Renal cortical epithelial cell (primary cell): ENCODE results near the gene EFNA2. TPM values are rescaled to one million over a fixed set of nuclear protein-coding genes. Genes with fewer than 3 reads are reported as not detected.
"Not testable (repeated sequence)": the region's sequence is repeated elsewhere in the genome, so short reads cannot be mapped to it uniquely, and the experiment has no call there.

ENCODE experiments used
- DNase-seq: peaks from one replicate; pipeline ENCODE4 v3.0.0-alpha.2; 2011; ENCODE audit warnings: low read depth
- total RNA-seq: library from RNA; depleted of rRNA; stranded (reverse); fragments of >200 nt; gene quantifications from 2 replicates; pipeline ENCODE4 v1.2.3, GENCODE V29; 2014

The EFNA2 gene
- total RNA-seq, 1 donor from 2014 or later: 0.10 TPM

- no peak for DNase-seq
Observed at GRCh38 chr19:1318678-1319471, 33.2 kb downstream of the EFNA2 start.

- not testable (repeated sequence) for DNase-seq
Observed at GRCh38 chr19:1320282-1320650, 34.6 kb downstream of the EFNA2 start.

GRCh38 chr19:1321539-1321938 is 35.9 kb downstream of the EFNA2 start:
- DNase-seq: no peak

- DNase-seq: no peak
Observed at GRCh38 chr19:1322198-1322981, 36.7 kb downstream of the EFNA2 start.

- no peak for DNase-seq
Observed at GRCh38 chr19:1324249-1324805, 38.7 kb downstream of the EFNA2 start.

- peak; percentile 9 for DNase-seq
Observed at GRCh38 chr19:1324806-1325567, 39.3 kb downstream of the EFNA2 start.

- DNase-seq: no peak
Observed at GRCh38 chr19:1325568-1326294, 40.1 kb downstream of the EFNA2 start.

GRCh38 chr19:1327125-1327524 is 41.5 kb downstream of the EFNA2 start:
- DNase-seq: no peak

- not testable (repeated sequence) for DNase-seq
Observed at GRCh38 chr19:1332208-1332607, 46.5 kb downstream of the EFNA2 start.

GRCh38 chr19:1336079-1336684 is 50.5 kb downstream of the EFNA2 start:
- DNase-seq: no peak

- no peak for DNase-seq
Observed at GRCh38 chr19:1340681-1341469, 55.2 kb downstream of the EFNA2 start.

- no peak for DNase-seq
Observed at GRCh38 chr19:1343041-1343440, 57.4 kb downstream of the EFNA2 start.

- DNase-seq: no peak
Observed at GRCh38 chr19:1349211-1349610, 63.5 kb downstream of the EFNA2 start.

- DNase-seq: no peak
Observed at GRCh38 chr19:1350867-1351266, 65.2 kb downstream of the EFNA2 start.

Other genes with a start within 250 kb of the EFNA2 start
- 15.6 and 24.6 TPM in 2 replicates for gene ABCA7, start 245.8 kb upstream of the EFNA2 start, total RNA-seq
- gene ARHGAP45, start 218.7 kb upstream of the EFNA2 start, total RNA-seq: 8.3 and 13.4 TPM in 2 replicates
- gene POLR2E, start 190.5 kb upstream of the EFNA2 start, total RNA-seq: 101 and 168 TPM in 2 replicates
- gene GPX4, start 181.9 kb upstream of the EFNA2 start, total RNA-seq: 205 and 337 TPM in 2 replicates
- 40.5 and 113 TPM in 2 replicates for gene SBNO2, start 111.6 kb upstream of the EFNA2 start, total RNA-seq
- gene STK11, start 80.1 kb upstream of the EFNA2 start, total RNA-seq: 113 and 140 TPM in 2 replicates
- 0.87 and 4.3 TPM in 2 replicates for gene CBARP, start 47.9 kb upstream of the EFNA2 start, total RNA-seq
- gene ATP5F1D, start 44.1 kb upstream of the EFNA2 start, total RNA-seq: 29.0 and 29.2 TPM in 2 replicates
- gene MIDN, start 37.3 kb upstream of the EFNA2 start, total RNA-seq: 12.2 and 44.9 TPM in 2 replicates
- 174 and 314 TPM in 2 replicates for gene CIRBP, start 16.5 kb upstream of the EFNA2 start, total RNA-seq
- 13.9 and 21.5 TPM in 2 replicates for gene FAM174C, start 10.3 kb upstream of the EFNA2 start, total RNA-seq
- 56.8 and 70.2 TPM in 2 replicates for gene NDUFS7, start 98.0 kb downstream of the EFNA2 start, total RNA-seq
- gene GAMT, start 115.7 kb downstream of the EFNA2 start, total RNA-seq: 13.4 and 15.4 TPM in 2 replicates
- gene DAZAP1, start 121.7 kb downstream of the EFNA2 start, total RNA-seq: 49.2 and 96.9 TPM in 2 replicates
- gene RPS15, start 152.5 kb downstream of the EFNA2 start, total RNA-seq: 442 and 500 TPM in 2 replicates
- 0.05 TPM in 1 of 2 replicates, not detected in the other for gene APC2, start 164.2 kb downstream of the EFNA2 start, total RNA-seq
- gene C19orf25, start 193.3 kb downstream of the EFNA2 start, total RNA-seq: 26.4 and 31.4 TPM in 2 replicates
- 1.6 and 4.9 TPM in 2 replicates for gene PCSK4, start 204.5 kb downstream of the EFNA2 start, total RNA-seq
- 4.9 and 8.7 TPM in 2 replicates for gene REEP6, start 205.3 kb downstream of the EFNA2 start, total RNA-seq
- gene ADAMTSL5, start 227.1 kb downstream of the EFNA2 start, total RNA-seq: 2.1 and 5.0 TPM in 2 replicates
- not detected in 2 replicates for gene PLK5, start 238.2 kb downstream of the EFNA2 start, total RNA-seq